Frontal cortex (tissue), 4 donors: Measurements from ENCODE around the gene LCOR. TPM values are rescaled to one million over a fixed set of nuclear protein-coding genes. Genes with fewer than 3 reads are reported as not detected.

Source experiments
- DNase-seq, 2 donors: peaks; one replicate each; pipeline ENCODE4 v3.0.0; 2012; ENCODE audit warnings: low spot score in 2 of 2
- FAIRE-seq: peaks from 2 replicates; lab custom pipeline; 2012; peaks lifted over from hg19 to GRCh38; lab: Jason Lieb, UNC
- total RNA-seq: library from RNA; depleted of rRNA; stranded (reverse); fragments of >200 nt; gene quantifications from one replicate; pipeline ENCODE4 v1.2.3, GENCODE V29; 2014
- donor health status: control.
- donor health status: control.
- donor health status: control.

The LCOR gene
- total RNA-seq, 1 donor from 2014 or later = 52.2 TPM

DNA sequence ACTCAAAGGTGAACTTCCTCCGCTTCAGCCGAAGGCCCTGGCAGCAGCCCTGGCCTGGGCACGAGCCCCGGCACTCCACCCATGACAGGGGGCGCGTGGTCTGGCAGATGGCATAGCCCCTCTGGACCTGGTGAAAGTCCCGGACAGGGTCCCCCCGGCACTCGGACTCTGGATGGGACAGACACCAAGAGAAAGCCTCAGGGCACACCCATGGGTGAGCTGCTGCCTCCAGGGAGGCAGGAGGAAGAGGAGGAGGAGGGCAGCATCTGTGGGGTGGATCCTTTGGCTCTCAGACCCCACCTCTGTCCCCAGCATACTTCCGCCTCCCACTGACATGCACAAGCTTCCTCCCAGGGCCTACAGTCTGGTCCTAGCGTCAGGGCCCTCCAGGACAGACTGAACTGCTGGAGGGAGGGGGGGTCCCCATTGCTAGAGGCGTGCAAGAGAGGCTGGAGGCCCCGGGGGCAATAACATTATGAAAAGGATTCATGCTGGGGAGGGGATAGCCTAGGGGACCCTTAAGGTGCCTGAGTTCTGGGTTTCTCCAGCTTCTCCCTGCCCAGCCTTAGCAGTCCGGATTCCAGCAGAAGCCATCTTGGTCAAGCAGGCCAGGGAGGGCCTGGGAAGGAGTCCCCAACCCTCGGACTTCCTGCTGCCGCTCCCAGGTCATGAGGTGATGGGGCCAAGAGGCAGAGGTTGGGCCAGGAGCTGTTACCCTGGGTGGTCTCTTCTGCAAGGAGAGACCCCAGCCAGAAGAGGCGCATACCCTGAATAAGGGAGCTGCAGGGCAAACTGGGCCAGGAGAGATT lies 169.3 kb downstream of the LCOR start:
- DNase-seq (no peak), FAIRE-seq (no peak)

DNA sequence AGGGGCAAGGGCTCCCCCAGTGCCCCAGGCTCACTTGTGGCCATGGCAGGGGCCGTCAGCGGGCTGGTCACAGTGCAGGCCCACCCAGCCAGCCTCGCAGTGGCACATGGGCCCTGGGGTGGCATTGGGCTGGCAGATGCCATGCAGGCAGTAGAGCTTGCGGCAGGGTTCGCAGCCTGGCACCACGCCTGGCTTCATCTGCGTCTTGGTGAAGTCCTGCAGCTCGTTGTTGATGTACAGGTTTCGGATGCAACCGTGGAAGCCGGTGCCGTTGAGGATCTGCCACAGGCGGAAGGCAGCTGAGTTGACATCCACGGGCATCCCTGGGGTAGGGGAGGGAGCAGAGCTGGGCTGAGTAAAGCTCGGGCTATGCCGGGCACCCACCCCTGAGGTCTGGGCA lies 170.6 kb downstream of the LCOR start:
- FAIRE-seq = no peak
- no peak for DNase-seq

DNA sequence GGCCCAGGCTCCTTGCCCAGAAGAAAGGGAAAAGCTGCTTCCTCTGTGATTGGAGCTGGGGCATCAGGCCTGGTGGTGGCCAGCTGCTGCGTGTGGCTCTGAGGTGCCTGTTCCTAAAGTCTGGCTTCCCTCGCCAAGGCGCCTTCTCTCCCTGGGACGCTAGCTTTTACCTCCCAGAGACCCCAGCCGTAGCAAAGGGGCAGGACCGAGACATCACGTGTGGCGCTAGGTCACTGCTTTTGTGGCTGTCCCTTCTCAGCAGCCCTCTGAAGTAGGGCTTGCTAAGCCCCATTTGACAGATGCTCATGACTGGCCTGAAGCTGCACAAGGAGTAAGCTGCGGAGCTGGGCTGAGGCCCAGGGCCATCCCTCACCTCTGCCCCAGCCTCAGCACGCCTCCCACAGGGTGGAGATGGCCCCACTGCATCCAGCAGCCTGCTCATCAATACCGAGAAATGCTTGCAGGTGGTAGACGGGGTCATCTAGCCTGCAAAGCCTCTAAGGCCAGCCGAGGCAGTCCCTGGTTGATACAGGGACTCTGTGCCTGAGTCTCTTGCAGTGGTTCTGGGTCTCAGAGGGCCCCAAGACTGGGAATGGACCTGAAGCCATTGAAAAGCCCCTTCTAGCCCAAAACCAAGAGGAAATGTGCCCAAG lies 171.2 kb downstream of the LCOR start:
- FAIRE-seq (no peak), DNase-seq (no peak)

DNA sequence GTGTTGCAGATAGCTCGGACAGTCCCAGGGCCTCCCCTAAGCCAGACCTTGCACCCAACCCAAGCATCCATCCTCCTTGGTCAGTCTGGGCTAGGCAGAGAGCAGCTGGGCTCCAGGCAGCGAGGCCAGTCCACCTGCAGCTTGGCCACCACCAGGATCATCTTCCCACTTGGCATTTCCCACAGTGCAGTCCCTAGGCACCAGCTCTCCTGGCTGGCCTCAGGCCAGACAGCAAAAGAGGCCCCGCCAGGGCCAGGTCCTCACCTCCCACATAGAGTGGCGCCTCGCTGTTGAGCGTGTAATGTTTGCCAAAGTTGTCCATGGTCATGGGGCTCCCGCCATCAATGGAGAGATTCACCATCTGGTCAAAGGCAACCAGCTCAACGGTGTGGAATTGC lies 171.7 kb downstream of the LCOR start:
- DNase-seq (no peak), FAIRE-seq (no peak)

DNA sequence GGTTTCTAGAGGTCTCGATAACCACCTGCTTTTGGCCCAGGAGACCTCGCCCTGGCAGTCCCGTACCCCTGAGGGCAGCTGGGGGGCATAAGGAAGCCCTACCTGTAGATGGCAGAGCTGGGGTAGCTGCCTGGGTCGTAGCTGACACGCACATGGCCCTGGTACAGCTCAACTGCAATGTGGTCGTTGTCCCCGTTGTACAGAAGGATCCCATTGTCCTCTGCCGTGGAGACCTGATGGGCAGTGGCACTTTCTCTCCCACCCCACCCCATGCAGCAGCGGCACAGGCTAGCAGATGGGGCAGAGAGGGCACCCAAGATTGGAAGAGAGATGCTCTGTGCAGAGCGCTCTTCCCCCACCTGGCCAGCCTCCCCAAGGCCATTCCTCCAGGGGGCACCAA lies 172.5 kb downstream of the LCOR start:
- no peak for DNase-seq
- FAIRE-seq = no peak

DNA sequence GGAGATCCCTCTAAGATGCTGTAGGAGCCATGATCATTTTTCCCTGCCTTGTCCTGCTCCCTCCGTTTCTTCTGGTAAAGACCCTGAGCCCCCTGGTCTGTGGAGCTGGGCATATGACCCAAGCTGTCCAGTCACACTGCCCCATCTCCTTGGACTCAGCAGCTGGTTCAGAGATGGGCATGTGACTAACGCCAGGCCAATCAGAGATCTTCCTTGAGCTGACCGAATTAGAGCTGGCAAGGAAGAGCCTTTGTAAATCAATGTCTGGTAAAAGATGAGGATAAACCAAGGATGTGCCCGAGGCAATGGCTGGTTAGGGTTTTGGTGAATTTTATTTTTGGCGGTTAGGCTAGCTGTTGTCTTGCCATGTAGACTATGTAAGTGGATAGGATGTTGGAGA lies 173.3 kb downstream of the LCOR start:
- DNase-seq (no peak), FAIRE-seq (no peak)

DNA sequence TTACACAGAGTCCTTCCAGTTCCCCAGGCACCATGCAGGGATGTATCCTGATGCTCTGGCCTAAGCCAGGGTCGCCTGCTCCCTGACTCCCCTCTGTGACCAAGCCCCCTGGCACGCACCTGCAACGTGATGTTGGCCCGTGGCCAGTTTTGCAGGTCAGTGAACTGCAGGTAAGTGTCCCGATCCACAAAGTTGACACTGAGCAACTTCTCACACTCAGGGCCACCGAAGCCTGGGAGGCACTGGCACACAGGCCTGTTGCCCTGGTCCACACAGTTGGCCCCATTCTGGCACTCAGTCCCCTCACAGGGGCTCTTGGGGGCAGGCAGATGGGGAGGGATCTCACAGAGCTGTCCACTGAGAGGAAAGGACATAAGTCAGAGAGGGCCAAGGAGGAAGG lies 174.3 kb downstream of the LCOR start:
- FAIRE-seq = no peak
- DNase-seq = no peak

DNA sequence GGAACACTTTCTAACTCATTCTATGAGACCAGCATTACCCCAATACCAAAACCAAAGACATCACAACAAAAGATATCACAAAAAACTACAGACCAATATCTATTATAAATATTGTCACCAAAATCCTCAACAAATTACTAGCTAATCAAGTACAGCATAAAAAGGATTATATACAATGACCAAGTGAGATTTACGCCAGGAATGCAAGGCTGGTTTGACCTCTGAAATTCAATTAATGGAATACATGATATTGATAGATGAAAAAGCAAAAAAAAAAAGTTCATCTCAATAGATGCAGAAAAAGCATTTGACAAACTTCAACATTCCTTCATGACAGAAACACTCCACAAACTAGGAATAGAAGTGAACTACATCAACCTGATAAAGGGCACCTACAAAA lies 175.3 kb downstream of the LCOR start:
- DNase-seq (no peak), FAIRE-seq (no peak)

DNA sequence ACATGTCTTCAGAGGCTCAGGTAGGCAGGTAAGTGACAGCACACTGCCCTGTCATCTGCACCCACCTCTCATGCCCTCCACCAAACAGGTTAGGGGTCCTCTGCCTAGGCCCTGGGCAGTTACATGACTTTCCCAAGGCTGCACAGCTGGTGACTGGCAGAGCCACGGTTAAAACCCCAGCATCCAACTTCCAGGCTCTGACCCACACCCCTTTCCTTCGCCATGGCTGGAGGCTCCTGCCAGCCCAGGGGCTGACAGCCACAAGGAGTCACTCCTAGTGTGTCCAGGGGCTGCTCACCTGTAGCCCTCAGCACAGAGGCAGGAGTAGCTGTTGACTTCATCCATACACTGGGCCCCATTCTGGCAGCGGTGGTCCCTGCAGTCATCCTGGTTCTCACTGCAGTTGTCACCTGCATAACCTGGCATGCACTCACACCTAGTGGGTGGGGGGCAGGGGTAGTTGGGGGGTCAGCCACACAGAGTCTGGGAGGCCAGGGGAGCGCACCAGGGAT lies 178.7 kb downstream of the LCOR start:
- DNase-seq (no peak), FAIRE-seq (no peak)

DNA sequence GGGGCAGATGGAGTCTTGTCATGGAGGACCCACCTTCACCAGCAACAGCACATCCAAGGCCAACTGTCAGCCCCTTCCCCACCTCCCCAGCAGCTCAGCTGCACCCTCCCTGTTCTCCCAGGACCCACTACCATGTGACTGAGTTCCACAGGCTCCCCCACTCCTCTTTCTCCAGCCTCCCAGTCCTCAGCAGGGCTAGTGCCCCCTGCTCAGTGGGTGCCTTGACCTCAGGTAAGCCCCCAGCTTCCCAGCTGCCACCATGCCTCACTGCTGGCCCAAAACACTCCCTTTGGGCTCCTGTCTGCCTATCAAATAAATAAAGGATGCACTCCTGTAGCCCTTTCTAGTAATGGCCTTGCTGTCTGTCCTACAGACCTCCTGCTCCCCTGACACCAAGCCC lies 179.3 kb downstream of the LCOR start:
- no peak for FAIRE-seq

DNA sequence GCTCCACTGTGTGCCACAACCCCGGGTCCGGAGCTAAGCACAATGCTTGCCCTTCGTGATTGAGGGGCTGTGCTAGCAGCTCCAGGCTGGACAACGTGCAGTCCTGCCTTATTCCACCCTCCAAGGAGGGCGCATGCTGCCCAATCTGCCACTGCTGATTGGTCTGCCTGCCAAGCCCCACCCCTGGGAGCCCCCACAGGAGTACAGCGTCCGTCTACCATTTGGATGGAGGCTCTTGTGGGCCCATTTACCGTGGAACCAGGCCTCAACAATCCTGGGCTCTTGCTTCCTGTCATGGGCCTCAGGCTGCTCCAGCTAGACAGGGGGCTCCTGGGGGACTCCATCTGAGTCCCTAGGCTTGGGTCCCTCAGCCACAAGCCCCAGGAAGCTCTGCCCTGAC lies 180.4 kb downstream of the LCOR start:
- FAIRE-seq = no peak

More for the DNA sequence above, 179.3 kb downstream of the LCOR start:
- DNase-seq = no peak

DNA sequence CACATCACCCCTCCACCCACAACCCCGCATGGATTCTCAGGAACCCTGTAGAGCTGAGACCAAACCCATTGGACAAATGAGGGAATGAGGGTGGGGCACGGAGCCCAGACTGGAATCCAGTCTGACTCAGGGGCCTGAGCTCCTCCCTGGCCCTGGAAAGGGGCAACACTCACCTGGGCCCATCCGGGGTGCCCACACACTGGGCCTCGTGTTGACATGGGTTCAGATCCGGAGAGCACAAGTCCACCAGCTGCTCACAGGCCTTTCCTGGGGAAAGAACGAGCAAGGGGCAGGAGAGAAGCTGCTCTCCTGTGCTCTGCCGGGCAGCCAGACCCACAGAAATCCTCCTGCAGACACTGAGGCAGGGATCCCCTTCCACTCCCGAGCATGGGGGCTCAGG lies 181.5 kb downstream of the LCOR start:
- DNase-seq (no peak), FAIRE-seq (no peak)

More for the DNA sequence above, 180.4 kb downstream of the LCOR start:
- no peak for DNase-seq

DNA sequence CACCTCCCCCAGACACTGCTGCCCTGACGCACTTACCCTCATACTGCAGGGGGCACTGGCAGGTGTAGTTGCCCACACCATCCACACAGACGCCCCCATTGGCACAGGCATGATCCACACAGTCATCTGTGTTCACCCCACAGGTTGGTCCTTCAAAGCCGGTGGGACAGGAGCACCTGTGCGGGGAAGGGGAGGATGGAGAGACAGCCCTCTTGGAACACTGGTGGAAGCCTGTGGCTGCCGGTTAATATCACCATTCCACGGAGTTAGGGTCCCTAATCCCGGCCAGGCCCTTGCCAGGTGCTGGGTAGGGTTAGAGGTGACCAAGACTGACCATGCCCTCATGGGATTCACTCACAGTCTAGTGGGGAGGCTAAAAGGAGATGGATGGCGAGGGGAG lies 181.9 kb downstream of the LCOR start:
- FAIRE-seq (no peak), DNase-seq (no peak)

DNA sequence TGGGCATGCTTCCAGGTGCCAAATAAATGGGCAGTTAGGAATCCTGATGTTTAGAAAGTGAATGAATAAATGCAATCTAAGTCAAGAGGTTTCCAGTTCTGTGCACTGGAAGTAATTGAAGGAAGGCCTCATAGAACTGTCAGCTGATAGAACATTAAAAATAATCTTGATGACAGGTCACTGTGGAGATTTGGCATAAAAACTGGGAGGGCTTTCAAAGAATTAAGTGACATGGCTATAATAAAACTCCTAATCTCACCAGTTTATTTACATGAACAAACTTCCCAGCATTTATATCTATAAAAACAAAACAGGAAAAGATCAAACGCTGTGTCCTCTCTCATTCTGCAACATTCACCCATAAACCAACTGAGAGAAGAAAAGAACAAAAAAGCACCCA lies 183.1 kb downstream of the LCOR start:
- DNase-seq (no peak), FAIRE-seq (no peak)

DNA sequence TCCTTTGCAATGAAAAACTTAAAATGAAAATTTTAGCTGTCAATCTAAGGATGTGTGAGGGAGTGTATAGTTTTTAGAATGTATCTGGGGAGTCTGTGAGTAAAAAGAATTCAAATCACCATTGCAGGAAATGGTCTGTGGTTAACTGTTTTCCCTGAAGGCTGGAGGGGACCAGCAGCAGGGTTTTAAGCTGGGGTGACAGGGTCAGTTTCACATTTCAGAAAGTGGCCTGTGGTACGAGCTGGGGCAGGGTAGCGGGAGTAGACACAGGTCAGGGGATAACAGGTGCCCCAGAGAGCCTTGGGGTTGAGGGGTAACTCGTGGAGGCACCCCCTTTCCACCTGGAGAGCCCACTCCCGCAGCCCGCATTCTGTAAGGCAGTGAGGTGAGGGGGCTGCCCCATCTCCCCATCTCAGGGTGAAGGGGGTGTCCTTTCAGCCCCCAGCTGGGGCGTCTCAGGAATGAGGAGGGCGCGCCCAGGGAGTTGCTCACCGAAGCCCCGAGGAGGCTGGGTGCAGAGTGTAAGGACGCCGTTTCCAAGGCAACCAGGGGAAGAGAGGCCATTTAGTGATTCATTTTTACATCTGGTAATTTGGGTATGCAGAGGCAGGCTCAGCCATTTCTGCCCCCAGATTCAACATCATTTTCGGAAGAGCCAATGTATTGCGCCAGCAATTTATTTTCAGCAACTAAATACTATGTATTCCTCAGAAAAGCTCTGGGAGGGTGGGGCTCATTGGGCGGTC lies 184.8 kb downstream of the LCOR start:
- DNase-seq = peak in 1 of 2 donors; percentile 50
- FAIRE-seq = no peak

DNA sequence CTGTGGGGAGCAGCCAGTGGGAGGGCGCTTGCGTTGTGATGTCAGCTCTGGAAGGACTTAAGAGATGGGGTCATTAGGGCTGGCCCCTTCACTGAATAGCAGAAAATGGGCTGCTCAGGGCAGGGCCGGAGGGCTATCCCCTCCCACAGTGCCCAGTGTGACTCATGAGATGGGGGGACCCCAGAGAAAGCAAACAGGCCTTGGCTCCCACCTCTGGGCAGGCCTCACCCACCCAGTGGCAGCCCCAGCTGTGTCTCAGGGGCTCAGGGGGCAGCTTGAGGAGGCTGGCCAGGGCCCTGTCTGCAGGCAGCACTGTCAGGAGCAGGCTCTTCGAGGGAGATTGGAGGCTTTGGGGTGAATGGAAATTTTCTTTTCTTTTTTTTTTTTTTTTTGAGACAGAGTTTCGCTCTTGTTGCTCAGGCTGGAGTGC lies 185.4 kb downstream of the LCOR start:
- DNase-seq = no peak
- no peak for FAIRE-seq

DNA sequence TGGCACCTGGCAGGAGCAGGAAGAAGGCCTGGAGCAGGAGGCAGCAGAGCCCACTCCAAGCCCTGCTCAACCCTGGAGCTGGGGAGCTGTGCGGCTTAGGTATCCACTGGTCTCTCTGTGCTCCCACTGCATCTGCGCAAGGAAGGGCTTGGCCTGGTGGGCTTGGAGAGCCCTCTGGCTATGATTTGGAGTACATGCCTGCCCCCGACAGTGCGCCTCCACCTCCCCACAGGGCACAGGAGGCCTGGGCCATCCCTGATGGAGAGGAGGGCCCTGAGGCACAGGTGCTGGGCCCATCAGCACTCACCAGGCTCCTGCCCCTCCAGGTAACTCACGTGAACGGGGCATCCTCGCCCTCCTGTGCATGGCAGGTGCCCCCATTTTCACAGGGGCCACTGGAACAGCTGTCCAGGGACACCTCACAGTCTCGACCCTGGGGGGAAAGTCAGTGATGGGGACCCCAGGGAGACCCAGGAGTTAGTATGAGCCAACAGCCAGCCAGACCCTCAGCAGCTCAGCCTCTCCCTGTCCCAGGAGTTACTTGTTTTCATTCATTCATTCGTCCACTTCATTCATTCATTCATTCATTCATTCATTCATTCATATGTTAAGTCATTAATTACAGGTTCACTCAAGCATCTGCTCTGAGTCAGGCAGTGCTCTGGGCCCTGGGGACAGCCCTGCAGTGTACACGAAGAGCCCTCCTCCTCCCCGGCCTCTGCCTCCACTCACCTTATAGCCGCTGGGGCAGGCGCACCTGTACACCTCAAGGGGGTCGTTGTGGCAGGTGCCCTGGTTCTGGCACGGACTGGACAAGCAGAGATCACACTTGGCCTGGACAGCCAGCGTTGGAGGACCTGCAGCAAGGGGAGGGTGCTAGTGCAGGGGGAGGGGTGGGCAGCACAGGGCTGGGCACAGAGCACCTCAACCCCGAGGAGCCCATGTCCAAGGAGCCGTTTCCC lies 186.4 kb downstream of the LCOR start:
- DNase-seq = no peak
- FAIRE-seq = no peak

DNA sequence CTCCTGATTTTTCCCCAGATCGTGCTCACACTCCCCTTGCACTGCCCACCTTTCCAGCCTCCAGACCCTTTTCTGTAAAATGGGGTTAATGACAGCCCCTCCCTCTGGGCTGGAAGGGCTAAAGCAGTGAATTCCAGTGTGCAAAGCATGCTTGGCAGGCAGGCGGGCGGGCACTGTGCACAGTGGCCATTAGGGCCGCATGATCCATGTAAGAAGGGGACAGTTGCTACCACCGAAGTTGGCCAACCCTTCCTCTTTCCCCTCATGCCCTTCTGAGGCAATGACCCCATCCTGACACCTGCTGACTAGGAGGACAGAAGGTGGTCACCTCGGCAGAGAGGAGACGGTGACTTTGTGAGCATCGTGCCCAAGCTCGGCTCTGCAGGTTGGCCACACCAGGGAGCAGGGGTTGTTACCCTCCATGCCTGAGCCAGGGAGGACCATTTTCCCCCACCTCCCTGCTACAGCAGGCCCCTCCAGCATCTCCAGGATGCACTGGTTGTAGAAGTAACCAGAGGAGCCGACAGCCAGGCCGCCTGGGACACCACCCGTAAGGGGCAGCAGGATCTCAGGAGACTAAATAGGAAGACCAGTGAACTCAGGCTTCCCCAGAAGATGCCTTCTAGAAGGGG lies 187.2 kb downstream of the LCOR start:
- FAIRE-seq = no peak
- DNase-seq = no peak
